HG03045 (cell line): ENCODE measurements around the gene ADGRD1.

ENCODE experiments used
- ATAC-seq: cut with Tn5 transposase; IDR thresholded peaks from one replicate; pipeline ENCODE4 v1.9.1; 2021; ENCODE audit warnings: mild to moderate bottlenecking, moderate library complexity; ENCODE audit not compliant: unreplicated experiment

The ADGRD1 gene

DNA sequence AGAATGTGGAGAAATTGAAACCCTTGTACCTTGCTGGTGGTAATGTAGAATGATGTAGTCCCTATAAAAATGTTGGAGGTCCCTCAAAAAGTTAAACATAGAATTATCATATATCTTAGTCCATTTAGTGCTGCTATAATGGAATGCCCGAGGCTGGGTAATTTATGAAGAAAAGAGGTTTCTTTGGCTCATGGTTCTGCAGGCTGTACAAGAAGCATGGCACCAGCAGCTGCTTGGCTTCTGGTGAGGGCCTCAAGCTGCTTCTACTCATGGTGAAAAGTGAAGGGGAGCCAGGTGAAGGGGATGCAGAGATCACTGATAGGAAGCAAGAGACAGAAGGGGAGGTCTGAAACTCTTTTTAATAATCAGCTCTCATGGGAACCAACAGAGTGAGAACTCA is 233.9 kb downstream of the ADGRD1 start:
- no peak for ATAC-seq

DNA sequence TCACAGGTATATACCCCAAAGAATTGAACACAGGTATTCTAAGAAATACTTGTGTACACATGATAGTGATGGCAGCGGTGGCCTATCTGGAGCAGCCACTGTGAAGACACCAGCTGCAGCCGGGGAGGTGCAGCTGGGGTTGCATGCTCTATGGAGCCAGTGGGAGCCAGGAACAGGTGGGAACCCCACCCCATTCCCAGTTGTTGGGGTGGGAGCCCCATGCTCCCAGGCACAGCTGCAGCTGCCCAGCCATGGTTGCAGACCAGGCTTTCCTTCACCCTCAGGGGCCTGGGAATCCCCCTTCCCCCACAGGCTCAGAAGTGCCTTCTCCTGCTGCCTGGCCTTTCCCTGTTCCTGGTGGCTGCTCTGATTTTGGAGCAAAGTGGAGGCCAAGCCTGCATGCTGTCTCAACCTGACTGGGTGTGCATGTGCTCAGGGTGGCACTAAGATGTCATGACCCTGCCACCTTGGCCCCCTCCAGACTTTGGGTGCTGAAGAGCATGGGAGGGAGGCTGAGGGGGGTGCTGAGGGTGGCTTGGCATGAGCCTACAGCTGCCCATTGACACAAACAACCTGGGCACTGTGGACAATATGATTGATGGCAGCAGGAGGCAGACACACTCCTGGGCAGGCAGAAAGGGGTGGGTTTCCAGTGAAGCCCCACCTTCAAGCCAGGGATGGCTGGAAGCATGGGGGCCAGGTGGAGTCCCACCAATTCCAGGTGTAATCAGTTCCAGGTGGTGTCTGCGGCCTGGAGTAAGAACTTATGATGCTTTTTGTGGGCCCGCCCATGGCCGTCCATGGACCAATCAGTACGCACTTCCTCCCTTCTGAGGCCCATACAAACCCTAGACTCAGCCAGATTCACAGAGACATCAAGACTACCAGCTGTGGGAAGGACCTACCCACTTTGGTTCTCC is 234.7 kb downstream of the ADGRD1 start:
- ATAC-seq = no peak

GRCh38 chr12:131189781-131190180 is 236.1 kb downstream of the ADGRD1 start:
- ATAC-seq = no peak

DNA sequence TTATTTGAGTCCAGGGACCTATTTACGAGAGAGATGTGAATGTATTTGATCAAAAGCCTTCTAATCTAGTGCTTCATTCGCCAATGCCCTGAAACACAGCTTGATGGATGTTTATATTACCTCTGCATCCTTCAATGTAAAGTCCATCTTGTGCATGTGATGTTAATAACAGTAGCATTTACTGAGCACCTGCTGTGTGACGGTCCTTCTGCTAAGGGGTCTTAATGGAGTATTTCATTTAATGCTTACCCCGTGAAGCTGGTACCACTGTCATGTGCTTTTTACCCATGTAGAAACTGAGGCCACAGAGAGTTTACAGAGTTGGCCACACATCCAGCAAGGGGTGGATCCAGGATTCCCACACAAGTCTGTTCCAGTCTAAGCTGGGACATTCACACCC is 237.3 kb downstream of the ADGRD1 start:
- ATAC-seq = no peak
